ENCODE data around the gene YIPF5.

Gene YIPF5

GRCh38 chr5:144142139-144142823, 28.2 kb downstream of the YIPF5 start:
- no peak for TF ChIP-seq MAX (IDR thresholded peaks at IDR 0.05; ENCODE audit: low read depth, low read length)
- peak; percentile 50 for TF ChIP-seq CTCF (IDR thresholded peaks at IDR 0.05; ENCODE audit: low read depth, low read length)
- TF ChIP-seq MYC (IDR thresholded peaks at IDR 0.05; ENCODE audit: low read depth, low read length): no peak
- peak; percentile 59 for DNase-seq (ENCODE audit: low read depth)
- no peak overlapping the region for H3K4me3 ChIP-seq (ENCODE audit: low read depth, low read length)

GRCh38 chr5:144141585-144141984, 28.9 kb downstream of the YIPF5 start:
- no peak for DNase-seq (ENCODE audit: low read depth)
- no peak overlapping the region for H3K4me3 ChIP-seq (ENCODE audit: low read depth, low read length)
- TF ChIP-seq MAX (IDR thresholded peaks at IDR 0.05; ENCODE audit: low read depth, low read length) (no peak), CTCF (IDR thresholded peaks at IDR 0.05; ENCODE audit: low read depth, low read length) (no peak), POLR2A (IDR thresholded peaks at IDR 0.05; ENCODE audit: extremely low read depth, insufficient read length) (no peak), MYC (IDR thresholded peaks at IDR 0.05; ENCODE audit: low read depth, low read length) (no peak)

GRCh38 chr5:144139586-144139985, 30.9 kb downstream of the YIPF5 start:
- H3K4me3 ChIP-seq (ENCODE audit: low read depth, low read length): no peak overlapping the region
- no peak for DNase-seq (ENCODE audit: low read depth)
- no peak for TF ChIP-seq MAX (IDR thresholded peaks at IDR 0.05; ENCODE audit: low read depth, low read length)
- no peak for TF ChIP-seq MYC (IDR thresholded peaks at IDR 0.05; ENCODE audit: low read depth, low read length)
- no peak for TF ChIP-seq CTCF (IDR thresholded peaks at IDR 0.05; ENCODE audit: low read depth, low read length)
- TF ChIP-seq POLR2A (IDR thresholded peaks at IDR 0.05; ENCODE audit: extremely low read depth, insufficient read length): no peak

- DNase-seq (ENCODE audit: low read depth): no peak
- no peak for TF ChIP-seq MAX (IDR thresholded peaks at IDR 0.05; ENCODE audit: low read depth, low read length)
- no peak for TF ChIP-seq MYC (IDR thresholded peaks at IDR 0.05; ENCODE audit: low read depth, low read length)
- no peak for TF ChIP-seq POLR2A (IDR thresholded peaks at IDR 0.05; ENCODE audit: extremely low read depth, insufficient read length)
- TF ChIP-seq CTCF (IDR thresholded peaks at IDR 0.05; ENCODE audit: low read depth, low read length): no peak
- no peak overlapping the region for H3K4me3 ChIP-seq (ENCODE audit: low read depth, low read length)
Observed at GRCh38 chr5:144135113-144135762, 35.2 kb downstream of the YIPF5 start.

- H3K4me3 ChIP-seq (ENCODE audit: low read depth, low read length): no peak overlapping the region
- TF ChIP-seq MAX (IDR thresholded peaks at IDR 0.05; ENCODE audit: low read depth, low read length) (no peak), CTCF (IDR thresholded peaks at IDR 0.05; ENCODE audit: low read depth, low read length) (no peak), MYC (IDR thresholded peaks at IDR 0.05; ENCODE audit: low read depth, low read length) (no peak), POLR2A (IDR thresholded peaks at IDR 0.05; ENCODE audit: extremely low read depth, insufficient read length) (no peak)
- no peak for DNase-seq (ENCODE audit: low read depth)
Observed at GRCh38 chr5:144134194-144134826, 36.1 kb downstream of the YIPF5 start.

All from NB4 (cell line).